Measurements from ENCODE around the gene LRRC74A. TPM values are rescaled to one million over a fixed set of nuclear protein-coding genes. Genes with fewer than 3 reads are reported as not detected.

Gene LRRC74A
- total and polyA plus RNA-seq, 2 donors (not counting 3 experiments of a cell fraction or from before 2014, with no cell fraction given): not detected

DNA sequence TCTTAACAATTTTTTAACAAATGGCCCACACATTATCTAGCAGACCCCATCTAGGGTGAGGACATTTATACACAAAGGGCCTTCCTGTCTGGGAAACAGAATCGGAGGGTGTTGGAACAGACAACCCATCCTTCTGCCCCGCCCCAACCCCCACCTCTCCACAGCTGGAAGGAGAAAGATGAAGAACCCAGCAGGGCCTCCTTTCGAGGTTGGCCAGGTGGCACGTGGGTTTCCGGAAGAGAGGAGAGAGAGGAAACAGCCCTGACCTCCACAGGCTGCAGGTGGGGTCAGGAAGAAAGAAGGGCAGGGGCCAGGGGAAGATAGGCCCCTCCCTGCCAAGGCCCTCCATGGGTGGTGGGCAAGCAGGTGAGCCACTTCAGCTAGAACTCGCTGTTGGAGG is 57.2 kb downstream of the LRRC74A start:
- ChIA-PET POLR2A (no interaction called here), CTCF (no interaction called here)
- Histone ChIP-seq H3K9me1 (replicated peaks; ENCODE audit: control insufficient read depth, extremely low read depth, insufficient read depth, low read length) (no peaks in the 10 kb centered on the region), H2AFZ (ENCODE audit: low read depth, low read length) (no peak overlapping the region), H3K4me3 (replicated peaks in 1 of 3; ENCODE audit: insufficient read depth in 1 of 3, low read depth in 1 of 3, low read length in 3 of 3) (no peak overlapping the region), H3K79me2 (ENCODE audit: control insufficient read depth, insufficient read depth, low read length) (no peaks in the 10 kb centered on the region), H3K27ac (ENCODE audit: insufficient read depth, low read depth, low read length) (no peak overlapping the region), H3K4me1 (ENCODE audit: control insufficient read depth, extremely low read depth, insufficient read depth, low read length) (no peaks in the 10 kb centered on the region), H3K9me3 (replicated peaks; ENCODE audit: control insufficient read depth, insufficient read depth, low read length) (no peaks in the 10 kb centered on the region), H3K27me3 (ENCODE audit: control insufficient read depth in 2 of 2, insufficient read depth in 2 of 2, low read length in 2 of 2) (peaks cover 13 to 15% of the 10 kb centered on the region in 2 experiments), H4K20me1 (replicated peaks; ENCODE audit: control insufficient read depth, extremely low read depth, insufficient read depth, low read length) (no peaks in the 10 kb centered on the region), H3K9ac (replicated peaks; ENCODE audit: extremely low read depth, insufficient read depth, low read length) (no peak overlapping the region), H3K4me2 (ENCODE audit: insufficient read depth, low read length) (no peak overlapping the region), H3K36me3 (ENCODE audit: control insufficient read depth in 2 of 2, extremely low read depth in 1 of 2, insufficient read depth in 2 of 2, low read length in 2 of 2) (no peaks in the 10 kb centered on the region)
- TF ChIP-seq EZH2 (IDR thresholded peaks at IDR 0.05; ENCODE audit: borderline replicate concordance, low read depth, low read length, severe bottlenecking): no peak
- no peak for TF ChIP-seq MYC (IDR thresholded peaks at IDR 0.05; ENCODE audit: low read depth, low read length)
- TF ChIP-seq, protein P1, sequence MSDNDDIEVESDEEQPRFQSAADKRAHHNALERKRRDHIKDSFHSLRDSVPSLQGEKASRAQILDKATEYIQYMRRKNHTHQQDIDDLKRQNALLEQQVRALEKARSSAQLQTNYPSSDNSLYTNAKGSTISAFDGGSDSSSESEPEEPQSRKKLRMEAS (IDR thresholded peaks at IDR 0.05; ENCODE audit: insufficient read depth, insufficient read length): no peak
- TF ChIP-seq, protein P2, sequence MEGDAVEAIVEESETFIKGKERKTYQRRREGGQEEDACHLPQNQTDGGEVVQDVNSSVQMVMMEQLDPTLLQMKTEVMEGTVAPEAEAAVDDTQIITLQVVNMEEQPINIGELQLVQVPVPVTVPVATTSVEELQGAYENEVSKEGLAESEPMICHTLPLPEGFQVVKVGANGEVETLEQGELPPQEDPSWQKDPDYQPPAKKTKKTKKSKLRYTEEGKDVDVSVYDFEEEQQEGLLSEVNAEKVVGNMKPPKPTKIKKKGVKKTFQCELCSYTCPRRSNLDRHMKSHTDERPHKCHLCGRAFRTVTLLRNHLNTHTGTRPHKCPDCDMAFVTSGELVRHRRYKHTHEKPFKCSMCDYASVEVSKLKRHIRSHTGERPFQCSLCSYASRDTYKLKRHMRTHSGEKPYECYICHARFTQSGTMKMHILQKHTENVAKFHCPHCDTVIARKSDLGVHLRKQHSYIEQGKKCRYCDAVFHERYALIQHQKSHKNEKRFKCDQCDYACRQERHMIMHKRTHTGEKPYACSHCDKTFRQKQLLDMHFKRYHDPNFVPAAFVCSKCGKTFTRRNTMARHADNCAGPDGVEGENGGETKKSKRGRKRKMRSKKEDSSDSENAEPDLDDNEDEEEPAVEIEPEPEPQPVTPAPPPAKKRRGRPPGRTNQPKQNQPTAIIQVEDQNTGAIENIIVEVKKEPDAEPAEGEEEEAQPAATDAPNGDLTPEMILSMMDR (IDR thresholded peaks at IDR 0.05; ENCODE audit: extremely low read depth in 1 of 2, insufficient read depth in 1 of 2, low read depth in 1 of 2, low read length in 2 of 2): no peak
- TF ChIP-seq FOS (IDR thresholded peaks at IDR 0.05; ENCODE audit: borderline replicate concordance, insufficient read depth, low read length): no peak
- TF ChIP-seq JUN (IDR thresholded peaks at IDR 0.05; ENCODE audit: borderline replicate concordance, insufficient read depth, insufficient read length, low read depth): no peak
- no peak for TF ChIP-seq POLR2AphosphoS5 (IDR thresholded peaks at IDR 0.05; ENCODE audit: insufficient read depth, low read depth, low read length)
- TF ChIP-seq GATA2 (IDR thresholded peaks at IDR 0.05; ENCODE audit: insufficient read depth, insufficient read length, low read depth, low read length): no peak
- no peak for TF ChIP-seq POLR2A (IDR thresholded peaks at IDR 0.05; ENCODE audit: low read depth, low read length)
- FAIRE-seq (no peak), DNase-seq (ENCODE audit: low read depth, low spot score) (no peak)
- intact Hi-C loops (cut with micrococcal nuclease): no loop called here
- BruUV-seq (replicated peaks): no TSS peak
- dilution Hi-C loops (cut with MboI; ENCODE audit: extremely low pct_ligation_motif_present, low sequenced_read_pairs): loop anchor here (25.0 kb wide), 1 partner anchor 204 kb away; the partner anchor contains the start of gene CIPC

Measured in endothelial cell of umbilical vein (primary cell).